Adrenal gland (tissue), 12 donors: ENCODE results near the gene MAP2K5. TPM values are rescaled to one million over a fixed set of nuclear protein-coding genes. Genes with fewer than 3 reads are reported as not detected.

ENCODE experiments used
- DNase-seq, 7 donors: peaks; one replicate each; pipeline ENCODE4 v3.0.0-alpha.2; 2019 to 2020
- H3K27ac ChIP-seq, 5 donors: fragments of 200-600 bp; sonication (generic) in 4 of 5; 1 replicate in 3 of 5; 2 replicates in 2 of 5; pipeline versions ENCODE4 v1.5.1 to v1.8.0; 2016 to 2020; ENCODE audit warnings: mild to moderate bottlenecking in 1 of 5
- H3K27me3 ChIP-seq: fragments of 200-600 bp; 2 replicates; pipeline ENCODE4 v1.8.0; 2021
- H3K36me3 ChIP-seq, 2 donors: fragments of 200-600 bp; replicated peaks in 1 of 2; 1 replicate in 1 of 2; 2 replicates in 1 of 2; pipeline versions ENCODE4 v1.5.1 to v1.8.0; 2018 to 2022
- H3K4me1 ChIP-seq, 2 donors: fragments of 200-600 bp; replicated peaks in 1 of 2; 1 replicate in 1 of 2; 2 replicates in 1 of 2; pipeline versions ENCODE4 v1.5.1 to v1.8.0; 2018 to 2021
- H3K4me3 ChIP-seq, 4 donors: fragments of 200-600 bp; sonication (generic) in 3 of 4; one replicate each; pipeline ENCODE4 v1.5.1; 2016 to 2018
- H3K9me3 ChIP-seq, 3 donors: fragments of 200-600 bp; sonication (generic) in 1 of 3; replicated peaks in 1 of 3; 1 replicate in 2 of 3; 2 replicates in 1 of 3; pipeline versions ENCODE4 v1.5.1 to v1.8.0; 2016 to 2021
- CTCF ChIP-seq, 6 experiments: fragments of 450-650 bp in 4 of 6; fragments of 200-600 bp in 2 of 6; sonication (generic) in 1 of 6; IDR thresholded peaks; 1 replicate in 5 of 6; 2 replicates in 1 of 6; pipeline versions ENCODE4 v1.5.1 to v1.8.0; 2016 to 2021; ENCODE audit warnings: antibody characterized with exemption in 6 of 6, mild to moderate bottlenecking in 2 of 6, moderate library complexity in 1 of 6
- POLR2A ChIP-seq, 2 donors: fragments of 450-650 bp; IDR thresholded peaks; one replicate each; pipeline ENCODE4 v1.6.1; 2017; ENCODE audit warnings: antibody characterized with exemption in 2 of 2, mild to moderate bottlenecking in 2 of 2, moderate library complexity in 1 of 2
- WGBS, 4 donors: extraction: QIAGEN DNeasy Blood & Tissue Kit in 2 of 4; methylation state at CpG; one replicate each; pipeline versions ENCODE4 v1.1.5 to v1.1.7; 2013 to 2017; 5-methylcytosine and 5-hydroxymethylcytosine counted together
- intact Hi-C, 2 donors: fragments of 100-400 bp; cut with DNase I; formaldehyde crosslinking; loops; one replicate each; pipeline versions ENCODE4 v1.14.1 to v1.15.0; 2022 to 2023
- polyA plus RNA-seq, 3 donors: library from polyadenylated mRNA; stranded (reverse); fragments of 200-250 nt in 2 of 3; fragments of 350-450 nt in 1 of 3; fragmentation: Illumina TruSeq in 1 of 3; extraction: RNeasy Lipid Tissue Mini Kit (QIAGEN cat#74804) in 1 of 3; gene quantifications; one replicate each; pipeline ENCODE4 v1.2.3, GENCODE V29; 2013 to 2014
- total RNA-seq, 9 donors: library from RNA; depleted of rRNA in 4 of 9; stranded (reverse); fragments of >200 nt in 4 of 9; fragments of 120-200 nt in 1 of 9; fragmentation: NEBNext Ultra II Directional in 1 of 9; extraction: Animal tissue kit (Norgen Biotek cat#: 25700) in 1 of 9; gene quantifications; one replicate each; pipeline versions ENCODE4 v1.1.0 to v1.2.4, GENCODE V29; 2013 to 2023
- donor health status: healthy with polysubstance abuse.
- donor health status: Bipolar disorder and iron deficiency.
- donor health status: DM: yes; HTN: yes; CAD: no.
- donor health status: DM: no; HTN: no; CAD: no.
- donor health status: DM: no; HTN: no; CAD: no.
- donor health status: DM: yes; HTN: yes; CAD: no.

MAP2K5 gene
- total and polyA plus RNA-seq, 12 donors: 10.3 to 33.8 (median 17.0) TPM

DNA sequence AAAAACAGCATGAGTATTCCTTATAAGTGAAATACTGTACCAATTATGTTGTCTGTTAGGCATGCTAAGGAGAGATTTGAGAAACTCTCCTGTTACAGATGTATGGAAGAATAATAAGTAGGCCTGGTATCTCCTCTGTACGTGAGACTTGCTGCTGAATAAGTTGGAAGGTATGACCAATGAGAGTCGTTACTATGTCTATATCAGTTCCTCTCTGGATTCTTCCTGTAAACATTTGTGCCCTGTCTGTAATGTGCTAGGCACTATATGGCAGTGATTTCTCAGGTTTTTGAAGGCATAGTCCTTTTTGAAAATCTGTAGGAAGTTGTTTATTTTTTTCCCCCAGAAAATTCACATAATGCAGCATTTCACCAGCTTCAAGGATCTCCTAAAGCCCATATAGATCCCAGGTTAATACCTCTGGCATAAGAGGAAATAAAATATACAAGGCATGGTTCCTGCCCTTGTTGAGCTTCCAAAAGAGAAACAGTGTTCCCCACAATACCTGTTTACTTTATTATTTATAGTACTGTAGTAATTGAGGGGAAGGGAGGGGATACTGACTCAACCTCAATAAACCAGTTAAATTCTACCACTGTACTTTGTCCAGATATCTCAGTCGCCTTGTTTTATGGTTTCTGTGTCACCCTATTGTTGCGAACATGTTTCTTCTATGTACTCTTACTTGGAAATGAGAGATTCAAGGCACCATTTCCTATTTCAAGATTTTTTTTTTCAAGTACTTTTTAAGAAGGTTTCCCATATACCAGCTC is 28.6 kb downstream of the MAP2K5 start:
- H3K4me1 ChIP-seq: peaks cover 8 to 12% of the 10 kb centered on the region in 2 donors
- TF ChIP-seq POLR2A (IDR thresholded peaks at IDR 0.05) (no peak), CTCF (IDR thresholded peaks at IDR 0.05) (no peak)
- no peaks in the 10 kb centered on the region for H3K36me3 ChIP-seq
- 93 to 98% (median 95%) methylated on average over 4 of the region's 4 CpGs for WGBS, 4 donors
- no peaks in the 10 kb centered on the region for H3K27me3 ChIP-seq
- no peaks in the 10 kb centered on the region for H3K9me3 ChIP-seq
- intact Hi-C loops: no loop called here
- H3K27ac ChIP-seq: no peak overlapping the region
- no peak overlapping the region for H3K4me3 ChIP-seq
- no peak for DNase-seq

- Histone ChIP-seq H3K27me3 (no peaks in the 10 kb centered on the region), H3K27ac (no peak overlapping the region), H3K9me3 (no peaks in the 10 kb centered on the region), H3K36me3 (no peaks in the 10 kb centered on the region), H3K4me1 (peaks cover 8 to 12% of the 10 kb centered on the region in 2 donors), H3K4me3 (no peak overlapping the region)
- TF ChIP-seq POLR2A (IDR thresholded peaks at IDR 0.05) (no peak), CTCF (IDR thresholded peaks at IDR 0.05) (no peak)
- intact Hi-C loops: no loop called here
- DNase-seq: no peak
- WGBS, 4 donors: 96 to 99% (median 97%) methylated on average over 5 of the region's 5 CpGs
These were observed 29.3 kb downstream of the MAP2K5 start for GRCh38 chr15:67571648-67572415.

GRCh38 chr15:67573194-67573593 is 30.7 kb downstream of the MAP2K5 start:
- Histone ChIP-seq H3K27me3 (no peaks in the 10 kb centered on the region), H3K4me1 (peaks cover 8 to 12% of the 10 kb centered on the region in 2 donors), H3K4me3 (no peak overlapping the region), H3K9me3 (no peaks in the 10 kb centered on the region), H3K27ac (no peak overlapping the region), H3K36me3 (no peaks in the 10 kb centered on the region)
- 83 to 95% (median 92%) methylated on average over 3 of the region's 3 CpGs for WGBS, 4 donors
- intact Hi-C loops: no loop called here
- no peak for DNase-seq
- TF ChIP-seq POLR2A (IDR thresholded peaks at IDR 0.05): no peak
- no peak for TF ChIP-seq CTCF (IDR thresholded peaks at IDR 0.05)

- intact Hi-C loops: no loop called here
- no peaks in the 10 kb centered on the region for H3K9me3 ChIP-seq
- no peak for DNase-seq
- no peak overlapping the region for H3K4me3 ChIP-seq
- TF ChIP-seq POLR2A (IDR thresholded peaks at IDR 0.05) (no peak), CTCF (IDR thresholded peaks at IDR 0.05) (no peak)
- 83 to 92% (median 86%) methylated on average over 4 of the region's 4 CpGs for WGBS, 4 donors
- H3K36me3 ChIP-seq: no peaks in the 10 kb centered on the region
- no peak overlapping the region for H3K27ac ChIP-seq
- no peaks in the 10 kb centered on the region for H3K27me3 ChIP-seq
- H3K4me1 ChIP-seq: peaks cover 0 to 3% of the 10 kb centered on the region in 2 donors
These were observed 32.6 kb downstream of the MAP2K5 start for GRCh38 chr15:67575039-67575502.
